Activated CD8-positive, alpha-beta memory T cell treated with anti-CD3 and anti-CD28 coated beads, Interleukin-2, amount 10 ng/mL, durations not matched to agents 7 days and 5 days (primary cell): Measurements from ENCODE around the gene CD79A. TPM values are rescaled to one million over a fixed set of nuclear protein-coding genes. Genes with fewer than 3 reads are reported as not detected.

Experiments used
- ATAC-seq: fragments of 150-1000 bp; cut with Tn5 transposase; one replicate; pipeline ENCODE4 v1.10.0; 2021; ENCODE audit warnings: moderate library complexity
- CTCF ChIA-PET: fragments of 350-600 bp; sonication (Branson Sonifier 250); formaldehyde crosslinking; loops from one replicate; lab custom pipeline; 2021; ENCODE audit warnings: antibody characterized with exemption; lab: Charles Lee
- DNase-seq: peaks from one replicate; pipeline ENCODE4 v3.0.0-alpha.2; 2020
- H3K27ac Mint-ChIP-seq: one replicate; pipeline ENCODE4 v1.8.0; 2021; ENCODE audit warnings: mild to moderate bottlenecking, mixed read lengths
- H3K27me3 Mint-ChIP-seq: one replicate; pipeline ENCODE4 v1.8.0; 2021; ENCODE audit warnings: mixed read lengths
- H3K36me3 Mint-ChIP-seq: one replicate; pipeline ENCODE4 v1.8.0; 2021; ENCODE audit warnings: mild to moderate bottlenecking, mixed read lengths
- H3K4me1 Mint-ChIP-seq: one replicate; pipeline ENCODE4 v1.8.0; 2021; ENCODE audit warnings: mixed read lengths
- H3K4me3 Mint-ChIP-seq: one replicate; pipeline ENCODE4 v1.8.0; 2021; ENCODE audit warnings: mild to moderate bottlenecking, moderate library complexity, mixed read lengths
- H3K9me3 Mint-ChIP-seq: one replicate; pipeline ENCODE4 v1.8.0; 2022; ENCODE audit warnings: low read depth, mixed read lengths
- total RNA-seq, 2 experiments: library from RNA; stranded (reverse); gene quantifications; one replicate each; pipeline ENCODE4 v1.2.3, GENCODE V29; 2021

Gene CD79A
- total RNA-seq, 2 experiments from 2014 or later, result 4.0 to 4.1 TPM

DNA sequence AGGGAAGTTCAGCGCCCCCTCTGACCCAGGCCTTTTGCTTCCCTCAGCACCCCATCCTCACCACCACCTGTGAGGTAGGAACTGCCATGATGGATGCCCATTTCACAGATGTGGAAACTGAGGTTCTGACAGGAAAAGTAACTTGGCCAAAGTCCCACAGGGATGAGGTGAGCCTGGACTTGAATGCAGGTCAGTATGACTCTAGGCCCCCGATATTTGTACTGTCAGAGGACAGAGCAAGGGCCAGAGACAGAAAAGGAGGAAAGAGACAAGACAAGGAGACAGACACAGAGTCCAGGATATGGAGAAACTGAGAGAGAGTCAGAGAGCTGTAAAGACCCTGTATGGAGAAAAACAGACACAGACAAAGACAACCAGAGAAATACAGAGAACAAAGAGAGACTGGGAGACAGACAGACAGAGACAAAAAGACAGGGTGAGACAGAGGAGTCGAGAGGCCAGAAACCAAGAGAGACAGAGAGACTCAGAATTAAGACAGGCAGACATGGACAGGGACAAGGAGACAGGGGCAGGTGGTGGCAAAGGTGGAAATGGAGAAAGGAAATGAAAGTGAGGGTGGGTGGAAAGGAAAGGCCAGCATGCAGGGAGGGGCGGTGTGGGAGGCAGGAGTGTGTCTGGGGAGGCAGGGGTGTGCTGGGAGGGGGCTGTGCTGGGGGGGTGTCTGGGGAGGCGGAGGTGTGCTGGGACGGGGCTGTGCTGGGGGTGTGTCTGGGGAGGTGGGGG lies 46.1 kb downstream of the CD79A start:
- no peak for ATAC-seq
- Mint-ChIP-seq H3K27me3 (peaks cover 13% of the 10 kb centered on the region), H3K36me3 (no peaks in the 10 kb centered on the region), H3K4me3 (no peak overlapping the region), H3K4me1 (peaks cover 9% of the 10 kb centered on the region), H3K27ac (no peak overlapping the region), H3K9me3 (no peaks in the 10 kb centered on the region)
- CTCF ChIA-PET, result no interaction called here
- no peak for DNase-seq

DNA sequence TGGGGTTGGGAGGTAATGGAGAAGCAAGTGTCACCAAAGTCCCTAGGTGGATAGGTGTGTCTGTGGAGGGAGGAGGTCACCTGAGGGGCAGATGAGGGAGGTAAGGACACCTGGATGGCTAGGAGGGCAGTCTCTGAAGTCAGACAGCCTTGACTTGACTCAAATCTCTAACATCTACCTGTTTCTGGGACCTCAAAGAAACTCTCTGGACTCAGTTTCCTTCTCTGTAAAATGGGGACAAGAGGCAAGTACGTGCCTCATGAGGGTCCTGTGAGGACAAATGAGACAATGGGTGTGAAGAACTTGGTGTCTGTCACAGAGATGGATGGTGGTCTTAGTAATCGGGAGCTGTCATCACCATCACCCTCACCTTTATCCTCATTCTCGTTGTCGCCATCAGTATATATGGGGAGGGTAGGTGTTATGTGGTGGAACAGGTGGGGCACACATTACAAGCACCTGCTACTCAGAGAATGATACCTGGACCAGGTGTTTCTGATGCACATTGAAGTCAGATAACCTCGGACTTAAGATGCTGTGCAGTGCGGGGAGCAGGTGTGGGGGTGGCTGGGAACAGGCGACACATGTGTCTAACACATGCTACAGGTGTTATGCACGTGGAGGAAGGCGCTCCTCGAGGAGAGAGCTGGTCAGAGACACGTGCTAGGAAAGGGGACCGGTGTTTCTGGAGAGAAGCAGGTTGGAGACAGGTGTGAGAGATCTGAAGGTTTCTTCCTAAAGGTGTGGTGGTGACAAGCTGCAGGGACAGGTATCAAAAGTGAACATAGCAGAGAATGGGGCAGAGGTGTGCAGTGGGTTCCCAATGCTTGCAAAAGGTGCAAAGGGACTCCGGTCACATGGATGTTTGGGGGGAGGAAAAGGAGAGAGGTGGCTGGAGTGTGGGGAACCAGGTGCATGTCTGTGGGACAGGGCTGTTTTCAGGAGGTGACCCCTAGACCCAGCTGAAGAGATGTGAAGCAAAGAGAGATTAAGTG lies 47.4 kb downstream of the CD79A start:
- Mint-ChIP-seq H3K27me3 (peaks cover 19% of the 10 kb centered on the region), H3K4me3 (no peak overlapping the region), H3K36me3 (no peaks in the 10 kb centered on the region), H3K9me3 (no peaks in the 10 kb centered on the region), H3K27ac (no peak overlapping the region), H3K4me1 (peaks cover 16% of the 10 kb centered on the region)
- CTCF ChIA-PET, result no interaction called here
- ATAC-seq (no peak), DNase-seq (no peak)

DNA sequence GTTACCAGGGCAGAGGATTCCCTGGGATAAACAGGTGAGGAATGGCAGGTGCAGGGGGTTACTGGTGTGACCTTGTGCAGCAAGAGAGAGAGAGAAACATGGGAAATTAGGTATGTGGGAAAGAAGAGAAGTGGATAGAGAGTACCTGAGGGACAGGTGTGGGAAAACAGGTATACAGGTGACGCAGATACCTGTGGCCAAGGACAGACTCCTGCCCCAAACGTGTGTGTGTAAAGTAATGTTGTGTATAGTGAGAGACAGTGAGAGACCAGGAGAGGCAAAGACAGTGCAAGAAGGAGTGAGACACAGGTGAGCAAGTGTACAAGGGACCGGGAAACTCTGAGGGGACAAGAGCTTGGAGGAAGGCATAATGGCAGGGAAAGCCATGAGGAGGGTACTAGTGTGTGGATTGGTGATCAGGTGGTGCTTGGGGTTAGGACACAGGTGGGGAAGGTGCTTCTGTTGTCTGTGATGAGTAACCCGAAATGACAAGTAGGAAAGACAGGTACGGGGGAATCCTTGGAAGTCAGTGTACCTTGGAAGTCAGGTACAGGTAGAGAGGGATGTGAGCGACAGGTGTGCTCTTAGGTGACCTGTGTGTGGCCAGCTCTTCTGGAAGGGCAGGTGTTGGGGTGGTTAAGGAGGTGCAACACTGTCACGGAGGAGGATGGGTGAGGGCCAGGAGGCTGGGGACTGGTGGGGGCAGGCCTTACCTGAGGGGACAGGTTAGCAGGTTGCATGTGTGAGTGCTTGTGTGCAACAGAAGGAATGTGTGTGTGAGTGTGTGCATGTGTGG lies 48.3 kb downstream of the CD79A start:
- H3K9me3 Mint-ChIP-seq, result no peaks in the 10 kb centered on the region
- CTCF ChIA-PET, result no interaction called here
- H3K27ac Mint-ChIP-seq, result no peak overlapping the region
- H3K4me3 Mint-ChIP-seq, result no peak overlapping the region
- H3K4me1 Mint-ChIP-seq, result peaks cover 19% of the 10 kb centered on the region
- ATAC-seq (no peak), DNase-seq (no peak)
- H3K27me3 Mint-ChIP-seq, result peaks cover 27% of the 10 kb centered on the region
- no peaks in the 10 kb centered on the region for H3K36me3 Mint-ChIP-seq

DNA sequence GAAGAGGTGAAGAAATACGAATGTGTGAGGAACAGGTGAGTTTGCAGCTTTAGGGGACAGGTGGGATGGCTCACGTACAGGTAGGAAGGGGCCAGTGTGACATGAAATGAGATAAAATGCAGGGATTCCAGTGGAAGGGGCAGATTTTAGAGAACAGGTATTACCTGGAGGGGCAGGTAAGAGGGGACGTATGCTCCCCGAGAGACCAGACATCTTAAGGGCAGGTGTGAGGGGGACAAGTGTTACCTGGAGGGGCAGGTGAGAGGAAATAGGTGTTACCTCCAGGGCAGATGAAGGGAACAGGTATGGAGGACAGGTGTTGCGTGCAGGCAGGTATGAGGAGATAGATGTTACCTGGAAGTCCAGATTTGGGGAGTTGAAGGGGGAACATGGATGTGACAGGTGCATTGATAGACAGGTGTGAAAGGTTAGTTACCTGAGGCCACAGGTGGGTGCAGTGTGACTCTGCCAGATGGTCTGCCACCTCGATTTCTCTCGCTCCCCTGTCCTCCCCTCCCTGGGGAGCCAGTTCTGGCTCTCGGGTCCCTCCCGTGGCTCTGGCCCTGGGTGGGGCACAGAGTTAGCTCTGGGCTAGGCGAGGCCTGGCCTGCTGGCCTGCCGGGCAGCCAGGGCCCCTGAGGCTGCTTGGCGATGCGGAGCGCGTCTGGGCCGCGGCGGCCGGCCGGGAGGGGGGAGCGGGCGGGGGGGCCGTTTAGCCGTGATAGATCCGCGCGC lies 49.1 kb downstream of the CD79A start:
- Mint-ChIP-seq H3K9me3 (no peaks in the 10 kb centered on the region), H3K4me3 (no peak overlapping the region), H3K27me3 (peaks cover 33% of the 10 kb centered on the region), H3K27ac (no peak overlapping the region), H3K4me1 (peaks cover 19% of the 10 kb centered on the region), H3K36me3 (no peaks in the 10 kb centered on the region)
- ATAC-seq (no peak), DNase-seq (no peak)
- CTCF ChIA-PET, result no interaction called here

DNA sequence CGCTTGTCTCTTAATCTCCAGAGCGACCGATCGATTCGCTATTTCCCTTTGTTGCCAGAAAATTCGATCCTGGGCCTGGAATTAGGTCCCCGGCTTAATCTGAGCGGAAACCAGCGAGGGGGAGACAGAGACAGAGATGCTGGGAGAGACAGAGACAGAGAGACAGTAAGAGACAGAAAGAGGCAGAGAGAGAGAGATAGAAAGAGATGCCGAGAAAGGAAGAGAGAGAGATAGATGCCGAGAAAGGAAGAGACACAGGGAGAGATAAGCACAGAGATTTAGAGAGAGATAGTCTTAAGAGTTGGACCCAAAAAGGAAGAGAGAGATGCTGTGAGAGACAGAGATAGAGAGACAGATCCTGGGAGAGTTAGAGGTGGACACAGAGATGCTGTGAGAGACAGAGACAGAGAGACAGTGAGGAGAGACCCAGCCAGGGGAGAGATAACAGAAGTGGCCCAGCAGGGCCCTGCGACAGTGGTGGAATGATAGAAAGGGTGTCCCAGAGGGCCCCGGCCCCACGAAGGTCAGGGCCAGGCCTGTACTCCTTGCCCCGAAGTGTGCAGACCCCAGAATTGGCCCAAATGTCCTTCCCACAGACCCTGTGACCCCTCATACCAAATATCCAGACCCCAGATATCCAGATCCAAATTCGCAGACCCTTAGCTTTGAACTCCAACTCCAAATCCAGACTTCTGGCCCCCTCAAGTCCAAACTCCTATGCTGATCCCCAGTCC lies 49.9 kb downstream of the CD79A start:
- DNase-seq, result no peak
- no peak overlapping the region for H3K27ac Mint-ChIP-seq
- peaks cover 32% of the 10 kb centered on the region for H3K27me3 Mint-ChIP-seq
- no peak overlapping the region for H3K4me3 Mint-ChIP-seq
- H3K4me1 Mint-ChIP-seq, result peaks cover 16% of the 10 kb centered on the region
- H3K36me3 Mint-ChIP-seq, result no peaks in the 10 kb centered on the region
- CTCF ChIA-PET, result interaction anchor here (1.0 kb wide), 1 partner anchor 19 kb away, joined by 3 read pairs; no protein-coding TSS in a partner anchor
- ATAC-seq, result no peak
- H3K9me3 Mint-ChIP-seq, result no peaks in the 10 kb centered on the region

DNA sequence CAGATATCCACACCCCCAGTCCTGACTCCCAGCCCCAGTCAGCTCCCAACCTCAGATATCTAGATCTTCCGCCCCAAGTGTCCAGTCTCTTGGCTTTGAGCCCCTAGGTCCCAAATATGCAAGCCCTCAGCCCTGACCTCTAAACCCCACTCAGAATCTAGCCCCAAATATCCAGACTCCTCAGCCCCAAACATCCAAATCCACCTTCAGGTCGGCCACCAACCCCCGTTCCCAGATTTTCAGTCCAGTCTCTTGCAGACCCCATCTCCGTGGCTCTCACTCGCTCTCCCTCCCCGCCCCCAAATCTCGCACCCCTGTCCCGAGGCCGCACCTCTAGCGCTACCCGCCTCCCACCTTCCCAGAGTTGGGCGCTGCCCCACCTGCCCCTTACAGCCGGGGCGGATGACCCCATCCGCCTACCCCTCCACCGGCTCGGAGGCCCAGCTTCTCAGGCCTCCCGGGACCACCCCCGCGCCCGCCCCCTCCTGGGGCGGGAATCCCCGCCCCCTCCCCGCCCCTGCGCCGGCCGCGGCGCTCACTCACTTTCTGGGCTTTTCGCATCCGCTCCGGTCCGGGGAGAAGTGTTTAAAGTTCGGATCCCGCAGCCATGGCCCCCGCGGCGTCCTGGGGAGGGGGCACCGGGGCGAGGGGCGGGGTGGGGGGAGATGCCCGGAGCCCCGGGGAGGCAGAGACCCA lies 50.6 kb downstream of the CD79A start:
- Mint-ChIP-seq H3K9me3 (no peaks in the 10 kb centered on the region), H3K27me3 (peaks cover 29% of the 10 kb centered on the region), H3K36me3 (no peaks in the 10 kb centered on the region), H3K4me3 (peak overlapping the region; percentile 85), H3K27ac (no peak overlapping the region), H3K4me1 (peaks cover 16% of the 10 kb centered on the region)
- CTCF ChIA-PET, result interaction anchor here (1.0 kb wide), 3 partner anchors 18 to 53 kb away, joined by 3 to 8 read pairs (median 4); no protein-coding TSS in a partner anchor
- ATAC-seq (peak; percentile 46), DNase-seq (peak; percentile 46)

DNA sequence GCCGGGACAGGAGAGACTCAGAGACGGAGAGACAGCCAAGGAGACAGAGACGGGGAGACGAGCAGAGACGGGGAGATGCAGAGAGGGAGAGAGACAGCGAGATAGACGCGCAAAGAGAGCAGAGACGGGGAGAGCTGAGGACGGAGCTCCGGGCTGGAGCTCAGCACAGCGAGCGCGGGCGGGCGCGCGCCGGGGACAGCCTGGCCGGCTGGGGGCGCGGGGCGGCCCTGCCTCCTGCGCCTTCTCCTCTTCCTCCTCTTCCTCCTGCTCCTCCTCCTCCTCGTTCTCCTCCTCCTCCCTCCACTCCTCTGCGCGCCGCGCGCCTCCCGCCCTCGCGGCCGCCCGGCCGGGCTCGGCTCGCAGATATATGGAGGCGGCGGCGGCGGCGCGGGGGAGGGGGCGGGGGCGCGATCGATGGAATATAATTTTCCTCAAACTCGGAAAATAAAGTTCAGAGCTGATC lies 51.2 kb downstream of the CD79A start, which contains the start of gene ERFL:
Gene ERFL (minus strand): TSS at position 229 of the 463 bp plus-strand sequence. CDS start 15,530 bp downstream, outside the sequence.
- Mint-ChIP-seq H3K4me3 (peak within 1 kb of the TSS; percentile 85), H3K27me3 (peaks cover 29% of the 10 kb centered on the region), H3K36me3 (no peaks in the 10 kb centered on the region), H3K4me1 (peaks cover 14% of the 10 kb centered on the region), H3K9me3 (no peaks in the 10 kb centered on the region), H3K27ac (peak within 1 kb of the TSS; percentile 61)
- DNase-seq (no peak), ATAC-seq (peak; percentile 55)
- CTCF ChIA-PET, result interaction anchor here (1.0 kb wide), 2 partner anchors 36 to 54 kb away, joined by 4 to 8 read pairs; no protein-coding TSS in a partner anchor

DNA sequence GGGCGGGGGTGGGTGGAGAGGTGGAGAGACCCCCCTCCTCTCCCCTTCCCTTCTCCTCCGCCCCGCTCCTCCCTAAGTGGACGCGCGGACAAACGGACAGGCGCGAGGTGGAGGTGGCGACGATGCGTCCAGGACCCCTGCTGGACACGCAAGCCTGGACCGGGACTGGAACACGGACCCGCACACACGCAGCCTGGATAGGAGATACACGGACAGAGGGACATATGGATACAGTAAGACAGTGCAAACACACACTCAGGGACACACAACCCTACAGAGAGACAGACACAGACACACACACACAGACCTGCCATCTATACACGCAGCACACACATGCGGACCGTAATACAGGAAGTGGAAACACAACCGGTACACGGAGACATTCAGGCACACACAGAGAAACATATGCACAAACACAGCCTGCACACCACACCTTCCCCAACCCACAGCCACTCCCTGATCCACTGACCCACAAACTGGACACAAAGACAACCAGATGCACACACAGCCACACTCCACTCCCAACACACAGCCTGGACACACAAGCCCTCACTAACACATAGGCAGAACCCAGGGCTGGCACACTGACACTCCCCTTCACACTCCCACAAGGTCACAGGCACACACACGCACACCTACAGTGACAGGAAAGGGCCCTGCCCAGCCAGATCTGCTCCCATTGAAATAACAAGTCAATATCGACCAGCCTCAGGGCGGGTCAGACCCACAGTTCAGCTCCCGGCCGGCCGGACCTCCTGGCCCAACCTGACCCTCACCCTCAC lies 51.9 kb downstream of the CD79A start:
- H3K9me3 Mint-ChIP-seq, result no peaks in the 10 kb centered on the region
- no peaks in the 10 kb centered on the region for H3K36me3 Mint-ChIP-seq
- H3K27ac Mint-ChIP-seq, result peak overlapping the region; percentile 61
- peak; percentile 64 for ATAC-seq
- DNase-seq, result peak; percentile 59
- CTCF ChIA-PET, result interaction anchor here (1.0 to 2.1 kb wide), 5 partner anchors 22 to 55 kb away, joined by 4 to 8 read pairs (median 5); no protein-coding TSS in a partner anchor
- peak overlapping the region; percentile 85 for H3K4me3 Mint-ChIP-seq
- H3K4me1 Mint-ChIP-seq, result peaks cover 15% of the 10 kb centered on the region
- H3K27me3 Mint-ChIP-seq, result peaks cover 32% of the 10 kb centered on the region

DNA sequence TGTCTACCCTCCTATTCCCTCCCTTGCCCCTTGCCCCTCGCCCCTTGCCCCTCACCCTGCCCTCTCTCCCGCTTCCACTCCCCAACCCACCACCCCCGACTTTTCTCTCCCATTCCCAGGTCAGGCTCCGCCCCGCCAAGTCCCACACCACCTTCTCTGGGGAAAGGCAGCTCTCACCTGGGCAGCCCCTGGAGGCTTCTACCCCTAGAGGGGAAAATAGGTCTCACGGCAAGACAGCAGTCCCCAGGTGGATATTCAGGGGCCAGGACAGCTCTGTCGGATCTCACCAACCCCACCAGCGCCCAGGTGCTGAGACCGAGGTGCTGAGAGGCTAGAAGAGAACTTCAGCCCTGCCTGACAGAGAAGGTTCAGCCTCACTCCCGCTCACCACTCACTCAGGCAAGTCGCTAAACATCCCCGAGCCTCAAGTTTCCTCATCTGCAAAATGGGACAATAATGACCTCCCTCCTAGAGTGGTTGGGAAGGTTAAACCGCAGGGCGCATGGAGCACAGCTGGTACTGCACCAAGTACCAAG lies 52.5 kb downstream of the CD79A start:
- Mint-ChIP-seq H3K27ac (no peak overlapping the region), H3K36me3 (no peaks in the 10 kb centered on the region), H3K4me3 (peak overlapping the region; percentile 85), H3K4me1 (peaks cover 19% of the 10 kb centered on the region), H3K27me3 (peaks cover 32% of the 10 kb centered on the region), H3K9me3 (no peaks in the 10 kb centered on the region)
- DNase-seq (no peak), ATAC-seq (no peak)
- CTCF ChIA-PET, result interaction anchor here (0.8 to 2.1 kb wide), 9 partner anchors 10 to 56 kb away, joined by 3 to 8 read pairs (median 3); no protein-coding TSS in a partner anchor

DNA sequence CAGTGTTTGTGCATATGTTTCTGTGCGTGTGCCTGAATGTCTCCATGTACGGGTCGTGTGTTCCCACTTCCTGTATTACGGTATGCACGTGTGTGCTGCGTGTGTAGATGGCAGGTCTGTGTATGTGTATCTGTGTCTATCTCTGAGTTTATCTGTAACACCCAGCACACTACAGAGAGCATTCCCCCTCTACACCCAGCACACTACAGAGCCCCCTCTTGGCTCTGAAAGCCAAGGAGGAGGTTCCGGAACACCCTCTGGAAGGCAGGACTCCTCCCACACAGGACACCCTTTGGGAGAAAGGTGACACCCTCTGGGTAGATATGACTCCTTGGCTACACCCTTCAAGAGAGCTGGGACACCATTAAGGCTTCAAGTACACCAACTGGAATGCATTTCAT lies 53.2 kb downstream of the CD79A start:
- H3K27me3 Mint-ChIP-seq, result peaks cover 37% of the 10 kb centered on the region
- H3K36me3 Mint-ChIP-seq, result no peaks in the 10 kb centered on the region
- ATAC-seq, result no peak
- no peak for DNase-seq
- peaks cover 26% of the 10 kb centered on the region for H3K4me1 Mint-ChIP-seq
- no peaks in the 10 kb centered on the region for H3K9me3 Mint-ChIP-seq
- H3K4me3 Mint-ChIP-seq, result no peak overlapping the region
- H3K27ac Mint-ChIP-seq, result no peak overlapping the region
- CTCF ChIA-PET, result interaction anchor here (0.8 to 2.1 kb wide), 9 partner anchors 9 to 70 kb away, joined by 3 to 8 read pairs (median 3); partner anchors contain the start of gene RPS19
